OCI-LY1 (cell line): ENCODE measurements around the gene WRNIP1.

Experiments
- CTCF ChIP-seq: fragments of 200-600 bp; sonication (generic), shearing (Covaris generic); IDR thresholded peaks from 2 replicates; pipeline ENCODE4 v1.5.1; 2017; ENCODE audit warnings: mild to moderate bottlenecking, antibody characterized with exemption, low read length, moderate library complexity, mixed read lengths
- EZH2 ChIP-seq: fragments of 200-600 bp; sonication (generic), shearing (Covaris generic); IDR thresholded peaks from 2 replicates; pipeline ENCODE4 v1.8.0; 2017; ENCODE audit warnings: borderline replicate concordance, mixed run types, mild to moderate bottlenecking, antibody characterized with exemption, low read length, moderate library complexity, mixed read lengths

- no peak for TF ChIP-seq CTCF
- TF ChIP-seq EZH2 = no peak
Measured at GRCh38 chr6:2803731-2804429, 38.7 kb downstream of the WRNIP1 start.
